H54 (cell line): ENCODE data around the gene JARID2.

Source experiments
- DNase-seq: peaks from one replicate; pipeline ENCODE4 v3.0.0; 2011; ENCODE audit warnings: low spot score, mixed read lengths; ENCODE audit not compliant: insufficient read length
- FAIRE-seq: peaks from 3 replicates; lab custom pipeline; 2011; peaks lifted over from hg19 to GRCh38; lab: Jason Lieb, UNC
- POLR2A ChIP-seq: IDR thresholded peaks from 2 replicates; pipeline ENCODE4 v1.6.1; 2011; ENCODE audit warnings: low read depth, mild to moderate bottlenecking, low read length

The JARID2 gene

GRCh38 chr6:15297895-15298590 lies 52.2 kb downstream of the JARID2 start:
- DNase-seq (no peak), FAIRE-seq (no peak)
- TF ChIP-seq POLR2A, result no peak

- DNase-seq (no peak), FAIRE-seq (peak; percentile 23)
- no peak for TF ChIP-seq POLR2A
Measured at GRCh38 chr6:15299430-15300131, 53.7 kb downstream of the JARID2 start.

- DNase-seq (no peak), FAIRE-seq (no peak)
- no peak for TF ChIP-seq POLR2A
Measured at GRCh38 chr6:15301179-15302006, 55.5 kb downstream of the JARID2 start.

- DNase-seq (no peak), FAIRE-seq (no peak)
- TF ChIP-seq POLR2A, result no peak
Measured at GRCh38 chr6:15303162-15303919, 57.5 kb downstream of the JARID2 start.

GRCh38 chr6:15303920-15304291 lies 58.0 kb downstream of the JARID2 start:
- TF ChIP-seq POLR2A, result no peak
- DNase-seq, result no peak
- FAIRE-seq, result no peak

GRCh38 chr6:15304337-15305042 lies 58.6 kb downstream of the JARID2 start:
- FAIRE-seq (no peak), DNase-seq (no peak)
- TF ChIP-seq POLR2A, result no peak

GRCh38 chr6:15305496-15305895 lies 59.6 kb downstream of the JARID2 start:
- DNase-seq (no peak), FAIRE-seq (no peak)
- no peak for TF ChIP-seq POLR2A

GRCh38 chr6:15305909-15306308 lies 60.0 kb downstream of the JARID2 start:
- DNase-seq (no peak), FAIRE-seq (no peak)
- no peak for TF ChIP-seq POLR2A

- no peak for TF ChIP-seq POLR2A
- peak; percentile 30 for FAIRE-seq
- DNase-seq, result no peak
Measured at GRCh38 chr6:15308435-15309213, 62.8 kb downstream of the JARID2 start.

- TF ChIP-seq POLR2A, result no peak
- DNase-seq (no peak), FAIRE-seq (no peak)
Measured at GRCh38 chr6:15309611-15310283, 63.9 kb downstream of the JARID2 start.

- FAIRE-seq (no peak), DNase-seq (no peak)
- no peak for TF ChIP-seq POLR2A
Measured at GRCh38 chr6:15310680-15311079, 64.8 kb downstream of the JARID2 start.

GRCh38 chr6:15312500-15312899 lies 66.6 kb downstream of the JARID2 start:
- peak; percentile 78 for FAIRE-seq
- TF ChIP-seq POLR2A, result no peak
- no peak for DNase-seq

GRCh38 chr6:15313367-15313766 lies 67.5 kb downstream of the JARID2 start:
- DNase-seq (no peak), FAIRE-seq (no peak)
- no peak for TF ChIP-seq POLR2A
